SK-N-SH treated with all-trans-retinoic acid at 6 μM for 48 hours (cell line): Measurements from ENCODE around the gene SKA2.

Experiments
- ARNTL ChIP-seq: fragments of 450-650 bp; formaldehyde crosslinking; IDR thresholded peaks from 2 replicates; pipeline ENCODE4 v1.5.0; 2020; ENCODE audit warnings: low read depth, mild to moderate bottlenecking, moderate library complexity, borderline replicate concordance
- CREB5 ChIP-seq: fragments of 250-450 bp; sonication (Bioruptor Pico); IDR thresholded peaks from 2 replicates; pipeline ENCODE4 v1.5.1; 2020; ENCODE audit warnings: low read depth, mild to moderate bottlenecking, moderate library complexity
- CSDC2 ChIP-seq: fragments of 250-450 bp; sonication (Bioruptor Pico); IDR thresholded peaks from 2 replicates; pipeline ENCODE4 v1.5.0; 2020; ENCODE audit warnings: mild to moderate bottlenecking, moderate library complexity
- CSRNP3 ChIP-seq: fragments of 250-450 bp; sonication (Bioruptor Pico); IDR thresholded peaks from 2 replicates; pipeline ENCODE4 v1.5.1; 2021; ENCODE audit warnings: mild to moderate bottlenecking, moderate library complexity
- ESRRG ChIP-seq: fragments of 250-450 bp; sonication (Bioruptor Pico); IDR thresholded peaks from 2 replicates; pipeline ENCODE4 v1.6.1; 2021; ENCODE audit warnings: mild to moderate bottlenecking
- OSR1 ChIP-seq: fragments of 250-450 bp; sonication (Bioruptor Pico); IDR thresholded peaks from 2 replicates; pipeline ENCODE4 v1.8.0; 2022; ENCODE audit warnings: moderate library complexity, mild to moderate bottlenecking, inconsistent platforms
- PATZ1 ChIP-seq: fragments of 250-450 bp; sonication (Bioruptor Pico); IDR thresholded peaks from 2 replicates; pipeline ENCODE4 v1.8.0; 2020; ENCODE audit warnings: mild to moderate bottlenecking, moderate library complexity, borderline replicate concordance
- RARB ChIP-seq: fragments of 250-450 bp; sonication (Bioruptor Pico); IDR thresholded peaks from 2 replicates; pipeline ENCODE4 v1.8.0; 2021; ENCODE audit warnings: mild to moderate bottlenecking, moderate library complexity
- TCF4 ChIP-seq: fragments of 250-450 bp; sonication (Bioruptor Pico); IDR thresholded peaks from 2 replicates; pipeline ENCODE4 v1.8.0; 2021; ENCODE audit warnings: mild to moderate bottlenecking, moderate library complexity, borderline replicate concordance
- TSHZ2 ChIP-seq: fragments of 250-450 bp; sonication (Bioruptor Pico); IDR thresholded peaks from 2 replicates; pipeline ENCODE4 v1.5.0; 2020; ENCODE audit warnings: mild to moderate bottlenecking, moderate library complexity
- ZC3H10 ChIP-seq: fragments of 250-450 bp; sonication (Bioruptor Pico); IDR thresholded peaks from 2 replicates; pipeline ENCODE4 v1.5.1; 2021; ENCODE audit warnings: mild to moderate bottlenecking, moderate library complexity
- ZFP3 ChIP-seq: fragments of 250-450 bp; sonication (Bioruptor Pico); IDR thresholded peaks from 2 replicates; pipeline ENCODE4 v1.5.0; 2020; ENCODE audit warnings: mild to moderate bottlenecking, moderate library complexity
- ZFP30 ChIP-seq: fragments of 450-650 bp; formaldehyde crosslinking; IDR thresholded peaks from 2 replicates; pipeline ENCODE4 v1.5.0; 2022; ENCODE audit warnings: mild to moderate bottlenecking, moderate library complexity
- ZNF70 ChIP-seq: fragments of 450-650 bp; formaldehyde crosslinking; IDR thresholded peaks from 2 replicates; pipeline ENCODE4 v1.5.0; 2020; ENCODE audit warnings: mild to moderate bottlenecking, moderate library complexity

- TF ChIP-seq ZFP3 (CRISPR knock-in tag) (no peak), ZNF70 (CRISPR knock-in tag) (no peak), CSRNP3 (CRISPR knock-in tag) (no peak), ZFP30 (CRISPR knock-in tag) (no peak), PATZ1 (no peak), ZC3H10 (CRISPR knock-in tag) (no peak), OSR1 (no peak), TCF4 (CRISPR knock-in tag) (no peak), RARB (CRISPR knock-in tag) (no peak), ARNTL (CRISPR knock-in tag) (no peak), ESRRG (CRISPR knock-in tag) (no peak), CSDC2 (CRISPR knock-in tag) (no peak), TSHZ2 (CRISPR knock-in tag) (no peak), CREB5 (CRISPR knock-in tag) (no peak)
These were observed 622 bp upstream of the SKA2 start, which contains the start of gene PRR11 for GRCh38 chr17:59155439-59156177.
